HEK293T (cell line): Measurements from ENCODE around the gene DDX41.

Source experiments
- CTCF ChIA-PET: fragments of 350-600 bp; formaldehyde crosslinking; extraction: SDS; loops from one replicate; lab custom pipeline; 2021; ENCODE audit warnings: antibody characterized with exemption, inconsistent platforms; lab: Yijun Ruan, JAX
- POLR2A ChIA-PET: fragments of 350-600 bp; formaldehyde crosslinking; extraction: SDS; loops from one replicate; lab custom pipeline; 2020; ENCODE audit warnings: antibody characterized with exemption, inconsistent platforms; lab: Yijun Ruan, JAX
- DNase-seq: peaks from one replicate; pipeline ENCODE4 v3.0.0; 2012; ENCODE audit warnings: mixed read lengths; ENCODE audit errors: extremely low spot score
- ARNT ChIP-seq: fragments of 450-650 bp; IDR thresholded peaks from 2 replicates; pipeline ENCODE4 v1.6.1; 2017; ENCODE audit warnings: mild to moderate bottlenecking
- BHLHE40 ChIP-seq: fragments of 450-650 bp; IDR thresholded peaks from 2 replicates; pipeline ENCODE4 v1.6.1; 2016; ENCODE audit warnings: mild to moderate bottlenecking, moderate library complexity, borderline replicate concordance
- CTBP1 ChIP-seq: fragments of 450-650 bp; IDR thresholded peaks from 2 replicates; pipeline ENCODE4 v1.6.1; 2016; ENCODE audit warnings: borderline replicate concordance
- ELF4 ChIP-seq: fragments of 450-650 bp; IDR thresholded peaks from 2 replicates; pipeline ENCODE4 v1.6.1; 2017; ENCODE audit warnings: antibody characterized with exemption
- FOXA1 ChIP-seq: fragments of 450-650 bp; IDR thresholded peaks from 2 replicates; pipeline ENCODE4 v1.6.1; 2016; ENCODE audit warnings: mild to moderate bottlenecking
- FOXK2 ChIP-seq: fragments of 450-650 bp; IDR thresholded peaks from 2 replicates; pipeline ENCODE4 v1.6.1; 2016; ENCODE audit warnings: mild to moderate bottlenecking
- FOXM1 ChIP-seq: fragments of 450-650 bp; IDR thresholded peaks from 2 replicates; pipeline ENCODE4 v1.6.1; 2017; ENCODE audit warnings: mild to moderate bottlenecking, borderline replicate concordance
- HDGF ChIP-seq: fragments of 450-650 bp; IDR thresholded peaks from 2 replicates; pipeline ENCODE4 v1.6.1; 2017; ENCODE audit warnings: antibody characterized with exemption, borderline replicate concordance
- L3MBTL2 ChIP-seq: fragments of 450-650 bp; conservative IDR thresholded peaks from 2 replicates; pipeline ENCODE4 v1.6.1; 2016; ENCODE audit warnings: mild to moderate bottlenecking
- LEF1 ChIP-seq: fragments of 450-650 bp; IDR thresholded peaks from 2 replicates; pipeline ENCODE4 v1.6.1; 2017; ENCODE audit warnings: mild to moderate bottlenecking, borderline replicate concordance
- NFRKB ChIP-seq: fragments of 450-650 bp; IDR thresholded peaks from 2 replicates; pipeline ENCODE4 v1.6.1; 2016; ENCODE audit warnings: mild to moderate bottlenecking, moderate library complexity
- PKNOX1 ChIP-seq: fragments of 450-650 bp; IDR thresholded peaks from 2 replicates; pipeline ENCODE4 v1.6.1; 2016
- SP1 ChIP-seq: fragments of 450-650 bp; IDR thresholded peaks from 2 replicates; pipeline ENCODE4 v1.6.1; 2017
- SUZ12 ChIP-seq: fragments of 450-650 bp; IDR thresholded peaks from 2 replicates; pipeline ENCODE4 v1.6.1; 2016; ENCODE audit warnings: mild to moderate bottlenecking
- TARDBP ChIP-seq: fragments of 450-650 bp; IDR thresholded peaks from 2 replicates; pipeline ENCODE4 v1.6.1; 2016
- ZNF384 ChIP-seq: fragments of 450-650 bp; IDR thresholded peaks from 2 replicates; pipeline ENCODE4 v1.6.1; 2016

The DDX41 gene

GRCh38 chr5:177468685-177469628, 47.8 kb downstream of the DDX41 start:
- TF ChIP-seq PKNOX1 (no peak), BHLHE40 (no peak), SP1 (no peak), FOXM1 (no peak), ELF4 (no peak), ARNT (no peak), ZNF384 (no peak), FOXA1 (no peak), CTBP1 (no peak), LEF1 (no peak), FOXK2 (no peak), SUZ12 (no peak), TARDBP (no peak)
- ChIA-PET CTCF (interaction anchor here (1.5 kb wide), 1 partner anchor 13 kb away, joined by 4 read pairs; no protein-coding TSS in a partner anchor), POLR2A (interaction anchor here (1.1 kb wide), 2 partner anchors 11 to 28 kb away, joined by 3 to 5 read pairs; no protein-coding TSS in a partner anchor)
- no peak for DNase-seq

GRCh38 chr5:177468329-177468684, 48.5 kb downstream of the DDX41 start:
- ChIA-PET CTCF (interaction anchor here (1.5 kb wide), 1 partner anchor 12 kb away, joined by 4 read pairs; no protein-coding TSS in a partner anchor), POLR2A (no interaction called here)
- no peak for DNase-seq
- no peak for TF ChIP-seq FOXM1
- no peak for TF ChIP-seq L3MBTL2

- ChIA-PET POLR2A (no interaction called here), CTCF (no interaction called here)
- no peak for DNase-seq
- TF ChIP-seq ELF4 (no peak), CTBP1 (no peak), TARDBP (no peak), NFRKB (no peak), FOXK2 (no peak), LEF1 (no peak), PKNOX1 (no peak), FOXM1 (no peak), BHLHE40 (no peak), FOXA1 (no peak), ARNT (no peak), SUZ12 (no peak)
Observed at GRCh38 chr5:177467436-177467835, 49.3 kb downstream of the DDX41 start.

DNA sequence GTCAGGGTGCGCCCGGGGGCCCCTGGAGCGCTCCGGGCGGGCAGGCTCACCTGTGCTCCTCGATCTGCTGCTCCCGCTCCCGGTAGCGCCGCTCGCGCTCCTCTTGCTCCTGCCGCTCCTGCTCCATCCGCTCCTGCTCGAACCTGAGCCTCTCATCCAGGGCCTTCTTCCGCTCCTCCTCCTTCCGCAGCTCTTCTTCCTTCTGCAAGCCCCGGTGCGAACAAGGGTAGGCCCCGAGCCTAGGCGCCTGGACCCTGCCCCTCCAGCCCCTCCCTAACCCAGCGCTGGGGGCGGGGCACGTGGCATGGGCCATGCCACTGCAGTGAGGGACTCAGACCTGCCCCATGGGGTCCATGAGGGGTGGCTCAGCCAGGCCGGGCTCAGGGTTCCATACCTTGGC, 49.9 kb downstream of the DDX41 start:
- ChIA-PET CTCF (no interaction called here), POLR2A (no interaction called here)
- TF ChIP-seq SUZ12, result no peak
- no peak for TF ChIP-seq CTBP1
- no peak for TF ChIP-seq TARDBP
- no peak for TF ChIP-seq FOXA1
- TF ChIP-seq NFRKB, result no peak
- no peak for TF ChIP-seq L3MBTL2
- TF ChIP-seq FOXK2, result no peak
- TF ChIP-seq HDGF, result no peak
- TF ChIP-seq ARNT, result no peak
- no peak for TF ChIP-seq ZNF384
- TF ChIP-seq FOXM1, result no peak
- no peak for TF ChIP-seq SP1
- TF ChIP-seq BHLHE40, result no peak
- DNase-seq, result no peak

DNA sequence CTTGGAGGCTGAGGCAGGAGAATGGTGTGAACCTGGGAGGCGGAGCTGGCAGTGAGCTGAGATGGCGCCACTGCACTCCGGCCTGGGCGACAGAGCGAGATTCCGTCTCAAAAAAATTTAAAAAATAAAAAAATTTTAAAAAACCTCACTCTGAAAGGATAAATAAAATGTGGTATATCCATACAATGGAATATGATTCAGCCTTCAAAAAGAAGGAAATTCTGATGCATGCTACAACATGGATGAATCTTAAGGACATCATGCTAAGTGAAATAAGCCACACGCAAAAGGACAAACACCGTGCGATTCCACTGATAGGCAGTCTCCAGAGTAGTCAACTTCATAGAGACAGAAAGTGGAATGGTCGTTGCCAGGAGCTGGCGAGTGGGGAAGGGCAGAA, 51.7 kb downstream of the DDX41 start:
- ChIA-PET CTCF (interaction anchor here (0.7 kb wide), 2 partner anchors 11 to 25 kb away, joined by 3 read pairs; no protein-coding TSS in a partner anchor), POLR2A (no interaction called here)
- DNase-seq, result no peak
- no peak for TF ChIP-seq PKNOX1
- no peak for TF ChIP-seq CTBP1
- TF ChIP-seq BHLHE40, result no peak
- TF ChIP-seq NFRKB, result no peak
- no peak for TF ChIP-seq LEF1
- TF ChIP-seq SUZ12, result no peak
- TF ChIP-seq ARNT, result no peak
- no peak for TF ChIP-seq ELF4
- no peak for TF ChIP-seq TARDBP
- TF ChIP-seq HDGF, result no peak

- ChIA-PET CTCF (no interaction called here), POLR2A (interaction anchor here (2.4 kb wide), 1 partner anchor 10 kb away, joined by 6 read pairs; no protein-coding TSS in a partner anchor)
- TF ChIP-seq CTBP1 (no peak), NFRKB (no peak), ELF4 (no peak)
- no peak for DNase-seq
Observed at GRCh38 chr5:177462021-177462670, 54.6 kb downstream of the DDX41 start.
